ENCODE data around the gene TTC12.

DNA sequence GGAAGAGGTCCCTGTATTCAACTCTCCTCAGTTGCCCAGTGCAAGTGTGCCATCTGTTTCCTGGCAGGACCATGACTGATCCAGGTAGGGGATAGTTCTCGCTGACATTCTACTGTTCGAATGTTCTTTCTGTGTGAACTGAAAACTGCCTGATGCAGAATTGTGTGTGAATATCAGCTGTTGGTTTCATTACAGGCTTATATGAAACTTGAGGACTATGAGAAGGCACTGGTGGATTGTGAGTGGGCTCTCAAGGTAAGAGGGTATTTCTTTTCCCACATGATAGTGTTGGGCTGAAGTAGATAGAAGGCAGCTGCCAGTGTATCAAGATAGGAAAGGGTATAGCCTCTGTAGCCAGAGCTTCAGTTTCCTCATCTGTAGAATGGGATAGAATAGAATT lies 15.3 kb downstream of the TTC12 start:
- TF ChIP-seq, protein P1, sequence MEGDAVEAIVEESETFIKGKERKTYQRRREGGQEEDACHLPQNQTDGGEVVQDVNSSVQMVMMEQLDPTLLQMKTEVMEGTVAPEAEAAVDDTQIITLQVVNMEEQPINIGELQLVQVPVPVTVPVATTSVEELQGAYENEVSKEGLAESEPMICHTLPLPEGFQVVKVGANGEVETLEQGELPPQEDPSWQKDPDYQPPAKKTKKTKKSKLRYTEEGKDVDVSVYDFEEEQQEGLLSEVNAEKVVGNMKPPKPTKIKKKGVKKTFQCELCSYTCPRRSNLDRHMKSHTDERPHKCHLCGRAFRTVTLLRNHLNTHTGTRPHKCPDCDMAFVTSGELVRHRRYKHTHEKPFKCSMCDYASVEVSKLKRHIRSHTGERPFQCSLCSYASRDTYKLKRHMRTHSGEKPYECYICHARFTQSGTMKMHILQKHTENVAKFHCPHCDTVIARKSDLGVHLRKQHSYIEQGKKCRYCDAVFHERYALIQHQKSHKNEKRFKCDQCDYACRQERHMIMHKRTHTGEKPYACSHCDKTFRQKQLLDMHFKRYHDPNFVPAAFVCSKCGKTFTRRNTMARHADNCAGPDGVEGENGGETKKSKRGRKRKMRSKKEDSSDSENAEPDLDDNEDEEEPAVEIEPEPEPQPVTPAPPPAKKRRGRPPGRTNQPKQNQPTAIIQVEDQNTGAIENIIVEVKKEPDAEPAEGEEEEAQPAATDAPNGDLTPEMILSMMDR (IDR thresholded peaks at IDR 0.05 in 2 of 3, conservative IDR thresholded peaks at IDR 0.05 in 1 of 3; ENCODE audit: control insufficient read depth in 2 of 3, extremely low read depth in 1 of 3, insufficient read depth in 1 of 3, low read depth in 3 of 3, low read length in 3 of 3), result no peak
- no peak for TF ChIP-seq EP300 (IDR thresholded peaks at IDR 0.05; ENCODE audit: borderline replicate concordance in 1 of 2, control insufficient read depth in 1 of 2, low read depth in 2 of 2, low read length in 2 of 2)
- TF ChIP-seq, protein P2, sequence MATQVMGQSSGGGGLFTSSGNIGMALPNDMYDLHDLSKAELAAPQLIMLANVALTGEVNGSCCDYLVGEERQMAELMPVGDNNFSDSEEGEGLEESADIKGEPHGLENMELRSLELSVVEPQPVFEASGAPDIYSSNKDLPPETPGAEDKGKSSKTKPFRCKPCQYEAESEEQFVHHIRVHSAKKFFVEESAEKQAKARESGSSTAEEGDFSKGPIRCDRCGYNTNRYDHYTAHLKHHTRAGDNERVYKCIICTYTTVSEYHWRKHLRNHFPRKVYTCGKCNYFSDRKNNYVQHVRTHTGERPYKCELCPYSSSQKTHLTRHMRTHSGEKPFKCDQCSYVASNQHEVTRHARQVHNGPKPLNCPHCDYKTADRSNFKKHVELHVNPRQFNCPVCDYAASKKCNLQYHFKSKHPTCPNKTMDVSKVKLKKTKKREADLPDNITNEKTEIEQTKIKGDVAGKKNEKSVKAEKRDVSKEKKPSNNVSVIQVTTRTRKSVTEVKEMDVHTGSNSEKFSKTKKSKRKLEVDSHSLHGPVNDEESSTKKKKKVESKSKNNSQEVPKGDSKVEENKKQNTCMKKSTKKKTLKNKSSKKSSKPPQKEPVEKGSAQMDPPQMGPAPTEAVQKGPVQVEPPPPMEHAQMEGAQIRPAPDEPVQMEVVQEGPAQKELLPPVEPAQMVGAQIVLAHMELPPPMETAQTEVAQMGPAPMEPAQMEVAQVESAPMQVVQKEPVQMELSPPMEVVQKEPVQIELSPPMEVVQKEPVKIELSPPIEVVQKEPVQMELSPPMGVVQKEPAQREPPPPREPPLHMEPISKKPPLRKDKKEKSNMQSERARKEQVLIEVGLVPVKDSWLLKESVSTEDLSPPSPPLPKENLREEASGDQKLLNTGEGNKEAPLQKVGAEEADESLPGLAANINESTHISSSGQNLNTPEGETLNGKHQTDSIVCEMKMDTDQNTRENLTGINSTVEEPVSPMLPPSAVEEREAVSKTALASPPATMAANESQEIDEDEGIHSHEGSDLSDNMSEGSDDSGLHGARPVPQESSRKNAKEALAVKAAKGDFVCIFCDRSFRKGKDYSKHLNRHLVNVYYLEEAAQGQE (IDR thresholded peaks at IDR 0.05; ENCODE audit: low read depth, low read length), result no peak
- no peak for TF ChIP-seq SMC3 (IDR thresholded peaks at IDR 0.05; ENCODE audit: borderline replicate concordance, low read length)
